Measurements from ENCODE around the gene PTPN23.

Gene PTPN23

GRCh38 chr3:47407896-47408838 is 27.3 kb downstream of the PTPN23 start:
- H3K36me3 Mint-ChIP-seq (ENCODE audit: low read depth), result peaks cover 22% of the 10 kb centered on the region
- no peak overlapping the region for H3K4me3 Mint-ChIP-seq
- H3K27me3 Mint-ChIP-seq, result no peaks in the 10 kb centered on the region

GRCh38 chr3:47408839-47409229 is 28.0 kb downstream of the PTPN23 start:
- H3K36me3 Mint-ChIP-seq (ENCODE audit: low read depth), result peaks cover 19% of the 10 kb centered on the region

More at GRCh38 chr3:47407896-47408838, 27.3 kb downstream of the PTPN23 start:
- Mint-ChIP-seq H3K27ac (no peak overlapping the region), H3K4me1 (ENCODE audit: low read depth) (no peaks in the 10 kb centered on the region), H3K9me3 (no peaks in the 10 kb centered on the region)

GRCh38 chr3:47409284-47409683 is 28.5 kb downstream of the PTPN23 start:
- peaks cover 19% of the 10 kb centered on the region for H3K36me3 Mint-ChIP-seq (ENCODE audit: low read depth)
- no peaks in the 10 kb centered on the region for H3K4me1 Mint-ChIP-seq (ENCODE audit: low read depth)
- H3K9me3 Mint-ChIP-seq, result no peaks in the 10 kb centered on the region
- H3K27me3 Mint-ChIP-seq, result no peaks in the 10 kb centered on the region
- no peak overlapping the region for H3K27ac Mint-ChIP-seq
- H3K4me3 Mint-ChIP-seq, result no peak overlapping the region

More at GRCh38 chr3:47408839-47409229, 28.0 kb downstream of the PTPN23 start:
- H3K4me1 Mint-ChIP-seq (ENCODE audit: low read depth), result no peaks in the 10 kb centered on the region
- no peak overlapping the region for H3K4me3 Mint-ChIP-seq
- H3K27ac Mint-ChIP-seq, result no peak overlapping the region
- H3K9me3 Mint-ChIP-seq, result no peaks in the 10 kb centered on the region
- no peaks in the 10 kb centered on the region for H3K27me3 Mint-ChIP-seq

- Mint-ChIP-seq H3K27ac (no peak overlapping the region), H3K27me3 (no peaks in the 10 kb centered on the region), H3K36me3 (ENCODE audit: low read depth) (peaks cover 19% of the 10 kb centered on the region), H3K4me1 (ENCODE audit: low read depth) (no peaks in the 10 kb centered on the region), H3K9me3 (no peaks in the 10 kb centered on the region), H3K4me3 (no peak overlapping the region)
Observed at GRCh38 chr3:47409688-47410416, 29.0 kb downstream of the PTPN23 start.

- Mint-ChIP-seq H3K36me3 (ENCODE audit: low read depth) (peaks cover 22% of the 10 kb centered on the region), H3K4me1 (ENCODE audit: low read depth) (no peaks in the 10 kb centered on the region), H3K27me3 (no peaks in the 10 kb centered on the region), H3K9me3 (no peaks in the 10 kb centered on the region), H3K4me3 (no peak overlapping the region), H3K27ac (no peak overlapping the region)
Observed at GRCh38 chr3:47410417-47410720, 29.5 kb downstream of the PTPN23 start.

GRCh38 chr3:47410801-47411646 is 30.2 kb downstream of the PTPN23 start:
- peaks cover 29% of the 10 kb centered on the region for H3K36me3 Mint-ChIP-seq (ENCODE audit: low read depth)
- H3K9me3 Mint-ChIP-seq, result no peaks in the 10 kb centered on the region
- H3K4me1 Mint-ChIP-seq (ENCODE audit: low read depth), result no peaks in the 10 kb centered on the region
- H3K4me3 Mint-ChIP-seq, result no peak overlapping the region
- H3K27ac Mint-ChIP-seq, result no peak overlapping the region
- no peaks in the 10 kb centered on the region for H3K27me3 Mint-ChIP-seq

GRCh38 chr3:47411696-47412452 is 31.1 kb downstream of the PTPN23 start:
- Mint-ChIP-seq H3K36me3 (ENCODE audit: low read depth) (peaks cover 33% of the 10 kb centered on the region), H3K4me3 (no peak overlapping the region), H3K27me3 (no peaks in the 10 kb centered on the region), H3K27ac (no peak overlapping the region), H3K4me1 (ENCODE audit: low read depth) (no peaks in the 10 kb centered on the region), H3K9me3 (no peaks in the 10 kb centered on the region)

- no peaks in the 10 kb centered on the region for H3K27me3 Mint-ChIP-seq
- H3K4me3 Mint-ChIP-seq, result no peak overlapping the region
- no peaks in the 10 kb centered on the region for H3K9me3 Mint-ChIP-seq
- H3K4me1 Mint-ChIP-seq (ENCODE audit: low read depth), result no peaks in the 10 kb centered on the region
- peaks cover 31% of the 10 kb centered on the region for H3K36me3 Mint-ChIP-seq (ENCODE audit: low read depth)
- no peak overlapping the region for H3K27ac Mint-ChIP-seq
Observed at GRCh38 chr3:47412453-47412756, 31.6 kb downstream of the PTPN23 start.

- H3K9me3 Mint-ChIP-seq, result no peaks in the 10 kb centered on the region
- no peak overlapping the region for H3K4me3 Mint-ChIP-seq
- H3K27me3 Mint-ChIP-seq, result no peaks in the 10 kb centered on the region
- no peaks in the 10 kb centered on the region for H3K4me1 Mint-ChIP-seq (ENCODE audit: low read depth)
- H3K27ac Mint-ChIP-seq, result peak overlapping the region; percentile 75
- peaks cover 27% of the 10 kb centered on the region for H3K36me3 Mint-ChIP-seq (ENCODE audit: low read depth)
Observed at GRCh38 chr3:47412842-47413520, 32.2 kb downstream of the PTPN23 start.

- Mint-ChIP-seq H3K9me3 (no peaks in the 10 kb centered on the region), H3K4me1 (ENCODE audit: low read depth) (no peaks in the 10 kb centered on the region), H3K4me3 (no peak overlapping the region), H3K36me3 (ENCODE audit: low read depth) (peaks cover 27% of the 10 kb centered on the region), H3K27ac (no peak overlapping the region), H3K27me3 (no peaks in the 10 kb centered on the region)
Observed at GRCh38 chr3:47413751-47414150, 32.9 kb downstream of the PTPN23 start.

GRCh38 chr3:47414161-47414564 is 33.3 kb downstream of the PTPN23 start:
- no peak overlapping the region for H3K27ac Mint-ChIP-seq
- no peaks in the 10 kb centered on the region for H3K4me1 Mint-ChIP-seq (ENCODE audit: low read depth)
- peaks cover 31% of the 10 kb centered on the region for H3K36me3 Mint-ChIP-seq (ENCODE audit: low read depth)
- H3K4me3 Mint-ChIP-seq, result no peak overlapping the region
- no peaks in the 10 kb centered on the region for H3K27me3 Mint-ChIP-seq
- no peaks in the 10 kb centered on the region for H3K9me3 Mint-ChIP-seq

- peak overlapping the region; percentile 1 for H3K27ac Mint-ChIP-seq
Observed at GRCh38 chr3:47414666-47415587, 34.1 kb downstream of the PTPN23 start.

GRCh38 chr3:47416041-47416440 is 35.2 kb downstream of the PTPN23 start:
- no peaks in the 10 kb centered on the region for H3K9me3 Mint-ChIP-seq
- peaks cover 4% of the 10 kb centered on the region for H3K4me1 Mint-ChIP-seq (ENCODE audit: low read depth)
- H3K4me3 Mint-ChIP-seq, result no peak overlapping the region
- no peak overlapping the region for H3K27ac Mint-ChIP-seq
- no peaks in the 10 kb centered on the region for H3K27me3 Mint-ChIP-seq
- H3K36me3 Mint-ChIP-seq (ENCODE audit: low read depth), result peaks cover 33% of the 10 kb centered on the region

More at GRCh38 chr3:47414666-47415587, 34.1 kb downstream of the PTPN23 start:
- Mint-ChIP-seq H3K9me3 (no peaks in the 10 kb centered on the region), H3K36me3 (ENCODE audit: low read depth) (peaks cover 33% of the 10 kb centered on the region), H3K27me3 (no peaks in the 10 kb centered on the region), H3K4me1 (ENCODE audit: low read depth) (no peaks in the 10 kb centered on the region), H3K4me3 (no peak overlapping the region)
